NCI-H187 (cell line): ENCODE data around the gene CEP131.
"Not testable (repeated sequence)": the region's sequence is repeated elsewhere in the genome, so short reads cannot be mapped to it uniquely, and the experiment has no call there.

Experiments used
- DNase-seq, 2 experiments: peaks; one replicate each; lab custom pipeline; 2025; lab: John Stamatoyannopoulos, UW

Gene CEP131

GRCh38 chr17:81165246-81166032 lies 57.3 kb downstream of the CEP131 start, which contains the start of gene PVALEF:
Gene PVALEF, plus strand, starts transcription at chr17:81165507. Its CDS starts 15,720 bp downstream, at chr17:81181227.
- no peak for DNase-seq

GRCh38 chr17:81164371-81165245 lies 58.2 kb downstream of the CEP131 start:
- no peak for DNase-seq

GRCh38 chr17:81163703-81164370 lies 58.9 kb downstream of the CEP131 start:
- no peak for DNase-seq

GRCh38 chr17:81163051-81163695 lies 59.6 kb downstream of the CEP131 start:
- DNase-seq = no peak

- no peak for DNase-seq
Measured at GRCh38 chr17:81162491-81162890, 60.3 kb downstream of the CEP131 start.

- no peak for DNase-seq
Measured at GRCh38 chr17:81161972-81162371, 60.8 kb downstream of the CEP131 start.

GRCh38 chr17:81161536-81161935 lies 61.2 kb downstream of the CEP131 start:
- DNase-seq = no peak

GRCh38 chr17:81160747-81161453 lies 61.9 kb downstream of the CEP131 start:
- DNase-seq = no peak

- no peak for DNase-seq
Measured at GRCh38 chr17:81160306-81160705, 62.5 kb downstream of the CEP131 start.

- DNase-seq = no peak
Measured at GRCh38 chr17:81159611-81160265, 63.0 kb downstream of the CEP131 start.

GRCh38 chr17:81158688-81159590 lies 63.8 kb downstream of the CEP131 start:
- DNase-seq = no peak

GRCh38 chr17:81157848-81158687 lies 64.7 kb downstream of the CEP131 start:
- DNase-seq = no peak

- no peak for DNase-seq
Measured at GRCh38 chr17:81156866-81157805, 65.6 kb downstream of the CEP131 start.

GRCh38 chr17:81154961-81155360 lies 67.8 kb downstream of the CEP131 start:
- no peak for DNase-seq

- DNase-seq = not testable (repeated sequence)
Measured at GRCh38 chr17:81154016-81154415, 68.7 kb downstream of the CEP131 start.

- no peak for DNase-seq
Measured at GRCh38 chr17:81153340-81153803, 69.4 kb downstream of the CEP131 start.

- DNase-seq = no peak
Measured at GRCh38 chr17:81152288-81152828, 70.4 kb downstream of the CEP131 start.
